Pancreas (tissue), 10 donors: Measurements from ENCODE around the gene NHERF1. TPM values are rescaled to one million over a fixed set of nuclear protein-coding genes. Genes with fewer than 3 reads are reported as not detected.
A peak's percentile ranks its signal among the peaks of the same experiment; 100 is the strongest.

ENCODE experiments used
- ATAC-seq, 4 donors: fragments of 200-7000 bp; cut with Tn5 transposase; one replicate each; pipeline versions ENCODE4 v1.8.0 to v1.9.1; 2020; ENCODE audit warnings: mild to moderate bottlenecking in 4 of 4, moderate library complexity in 4 of 4
- DNase-seq, 6 donors: peaks; one replicate each; pipeline ENCODE4 v3.0.0-alpha.2; 2020
- FAIRE-seq: peaks from 2 replicates; lab custom pipeline; 2012; peaks lifted over from hg19 to GRCh38; lab: Jason Lieb, UNC
- H3K27ac ChIP-seq, 4 donors: fragments of 200-600 bp; sonication (generic); 1 replicate in 3 of 4; 2 replicates in 1 of 4; pipeline versions ENCODE4 v1.5.0 to v1.8.0; 2020
- H3K27me3 ChIP-seq, 4 donors: fragments of 200-600 bp; one replicate each; pipeline ENCODE4 v1.8.0; 2021
- H3K36me3 ChIP-seq, 3 donors: fragments of 200-600 bp; sonication (generic) in 1 of 3; one replicate each; pipeline versions ENCODE4 v1.5.0 to v1.8.0; 2020 to 2021
- H3K4me1 ChIP-seq, 3 donors: fragments of 200-600 bp; one replicate each; pipeline ENCODE4 v1.8.0; 2021
- H3K4me3 ChIP-seq, 4 donors: fragments of 200-600 bp; sonication (generic) in 2 of 4; one replicate each; pipeline versions ENCODE4 v1.5.0 to v1.8.0; 2020 to 2021
- H3K9me3 ChIP-seq, 4 donors: fragments of 200-600 bp; one replicate each; pipeline ENCODE4 v1.8.0; 2021
- WGBS, 2 donors: extraction: QIAGEN DNeasy Blood & Tissue Kit; methylation state at CpG; one replicate each; pipeline ENCODE4 v1.1.7; 2013; 5-methylcytosine and 5-hydroxymethylcytosine counted together
- intact Hi-C, 3 donors: fragments of 100-400 bp; cut with DNase I; formaldehyde crosslinking; loops; one replicate each; pipeline versions ENCODE4 v1.11.1 to v1.14.2; 2022
- polyA plus RNA-seq, 2 donors: library from polyadenylated mRNA; stranded (reverse); fragments of 200-250 nt; gene quantifications; one replicate each; pipeline ENCODE4 v1.2.3, GENCODE V29; 2013
- total RNA-seq, 6 donors: library from RNA; stranded (reverse); fragmentation: NEBNext Ultra II Directional in 4 of 6; extraction: Animal tissue kit (Norgen Biotek cat#: 25700) in 4 of 6; gene quantifications; one replicate each; pipeline versions ENCODE4 v1.2.1 to v1.2.4, GENCODE V29; 2021 to 2023
- TF ChIP-seq, protein P1 (sequence below), 4 donors: fragments of 200-600 bp; sonication (generic) in 3 of 4; IDR thresholded peaks; one replicate each; pipeline versions ENCODE4 v1.5.0 to v1.8.0; 2021; ENCODE audit warnings: antibody characterized with exemption in 4 of 4
- donor health status: healthy with polysubstance abuse.
- donor health status: DM: no; HTN: no; CAD: no; lungs with moderate emphysema.
- donor health status: DM: no; HTN: no; CAD: no.
- donor health status: control.
- donor health status: control.
- donor health status: Bipolar disorder and iron deficiency.
- donor health status: DM: yes; HTN: yes; CAD: no.
- donor health status: DM: no; HTN: no; CAD: no.
- donor health status: DM: no; HTN: no; CAD: no.
- donor health status: DM: yes; HTN: yes; CAD: no.

The NHERF1 gene
- total and polyA plus RNA-seq, 8 donors, result 40.1 to 91.9 (median 56.5) TPM

DNA sequence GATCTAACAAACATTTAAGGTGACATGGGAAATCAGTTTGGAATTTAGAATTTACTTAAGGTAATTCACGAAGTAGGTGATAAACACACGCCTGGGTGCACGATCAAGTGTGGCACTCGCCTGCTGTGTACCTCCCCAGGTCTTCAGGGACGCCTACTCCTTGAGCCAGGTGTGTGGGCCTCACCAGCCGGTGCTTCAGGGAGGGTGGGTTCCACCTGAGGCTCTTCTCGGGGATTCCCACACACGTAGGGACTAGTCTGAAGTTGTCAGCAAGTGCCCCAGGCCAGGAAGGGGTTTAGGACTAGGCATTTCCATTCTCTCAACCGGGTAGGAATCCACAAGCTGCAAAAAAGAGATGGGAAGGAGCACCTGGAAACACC, 37.5 kb downstream of the NHERF1 start:
- no peak overlapping the region for H3K27ac ChIP-seq
- 74 to 76% methylated on average over 9 of the region's 9 CpGs for WGBS, 2 donors
- no peaks in the 10 kb centered on the region for H3K9me3 ChIP-seq
- TF ChIP-seq, protein P1, sequence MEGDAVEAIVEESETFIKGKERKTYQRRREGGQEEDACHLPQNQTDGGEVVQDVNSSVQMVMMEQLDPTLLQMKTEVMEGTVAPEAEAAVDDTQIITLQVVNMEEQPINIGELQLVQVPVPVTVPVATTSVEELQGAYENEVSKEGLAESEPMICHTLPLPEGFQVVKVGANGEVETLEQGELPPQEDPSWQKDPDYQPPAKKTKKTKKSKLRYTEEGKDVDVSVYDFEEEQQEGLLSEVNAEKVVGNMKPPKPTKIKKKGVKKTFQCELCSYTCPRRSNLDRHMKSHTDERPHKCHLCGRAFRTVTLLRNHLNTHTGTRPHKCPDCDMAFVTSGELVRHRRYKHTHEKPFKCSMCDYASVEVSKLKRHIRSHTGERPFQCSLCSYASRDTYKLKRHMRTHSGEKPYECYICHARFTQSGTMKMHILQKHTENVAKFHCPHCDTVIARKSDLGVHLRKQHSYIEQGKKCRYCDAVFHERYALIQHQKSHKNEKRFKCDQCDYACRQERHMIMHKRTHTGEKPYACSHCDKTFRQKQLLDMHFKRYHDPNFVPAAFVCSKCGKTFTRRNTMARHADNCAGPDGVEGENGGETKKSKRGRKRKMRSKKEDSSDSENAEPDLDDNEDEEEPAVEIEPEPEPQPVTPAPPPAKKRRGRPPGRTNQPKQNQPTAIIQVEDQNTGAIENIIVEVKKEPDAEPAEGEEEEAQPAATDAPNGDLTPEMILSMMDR (IDR thresholded peaks at IDR 0.05), result no peak
- no peaks in the 10 kb centered on the region for H3K4me1 ChIP-seq
- H3K36me3 ChIP-seq, result no peaks in the 10 kb centered on the region
- intact Hi-C loops, result no loop called here
- no peaks in the 10 kb centered on the region for H3K27me3 ChIP-seq
- ATAC-seq (no peak), DNase-seq (no peak), FAIRE-seq (no peak)
- H3K4me3 ChIP-seq, result no peak overlapping the region

DNA sequence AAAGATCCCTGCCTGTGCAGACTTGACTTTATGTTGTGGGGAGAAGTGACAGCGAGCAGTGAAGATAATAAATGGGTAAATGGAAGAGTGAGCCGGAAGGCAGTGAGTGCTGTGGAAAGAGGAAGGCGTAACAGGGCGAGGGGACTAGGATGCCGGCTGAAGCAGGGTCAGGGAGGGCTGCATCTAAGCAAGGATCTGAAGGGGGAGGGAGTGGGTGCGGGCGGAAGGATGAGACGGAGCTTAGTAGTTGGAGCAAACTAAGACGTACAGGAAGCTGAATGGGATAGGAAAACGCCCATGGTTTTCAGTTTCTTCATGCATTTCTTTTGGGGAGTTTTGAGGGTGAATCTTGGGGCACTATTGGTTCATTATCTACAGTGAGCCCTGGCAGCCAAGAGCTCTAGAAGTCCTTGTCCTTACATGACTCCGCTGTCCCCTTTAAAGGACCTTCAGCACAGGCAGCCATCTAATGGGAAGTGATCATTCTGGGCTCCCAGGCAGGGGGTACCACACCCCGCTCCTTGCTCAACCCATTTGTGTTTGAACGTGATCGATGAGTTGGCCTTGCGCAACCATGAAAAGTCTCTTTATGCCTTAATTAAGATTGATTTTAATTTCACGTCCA, 38.1 kb downstream of the NHERF1 start:
- no peak overlapping the region for H3K4me3 ChIP-seq
- no peaks in the 10 kb centered on the region for H3K4me1 ChIP-seq
- 78 to 81% methylated on average over 16 of the region's 16 CpGs for WGBS, 2 donors
- intact Hi-C loops, result no loop called here
- no peak for FAIRE-seq
- no peak for DNase-seq
- no peak overlapping the region for H3K27ac ChIP-seq
- ATAC-seq, result peak in 1 of 4 donors; percentile 19
- H3K36me3 ChIP-seq, result no peaks in the 10 kb centered on the region
- H3K27me3 ChIP-seq, result no peaks in the 10 kb centered on the region
- TF ChIP-seq, protein P1 (IDR thresholded peaks at IDR 0.05), result no peak
- no peaks in the 10 kb centered on the region for H3K9me3 ChIP-seq

DNA sequence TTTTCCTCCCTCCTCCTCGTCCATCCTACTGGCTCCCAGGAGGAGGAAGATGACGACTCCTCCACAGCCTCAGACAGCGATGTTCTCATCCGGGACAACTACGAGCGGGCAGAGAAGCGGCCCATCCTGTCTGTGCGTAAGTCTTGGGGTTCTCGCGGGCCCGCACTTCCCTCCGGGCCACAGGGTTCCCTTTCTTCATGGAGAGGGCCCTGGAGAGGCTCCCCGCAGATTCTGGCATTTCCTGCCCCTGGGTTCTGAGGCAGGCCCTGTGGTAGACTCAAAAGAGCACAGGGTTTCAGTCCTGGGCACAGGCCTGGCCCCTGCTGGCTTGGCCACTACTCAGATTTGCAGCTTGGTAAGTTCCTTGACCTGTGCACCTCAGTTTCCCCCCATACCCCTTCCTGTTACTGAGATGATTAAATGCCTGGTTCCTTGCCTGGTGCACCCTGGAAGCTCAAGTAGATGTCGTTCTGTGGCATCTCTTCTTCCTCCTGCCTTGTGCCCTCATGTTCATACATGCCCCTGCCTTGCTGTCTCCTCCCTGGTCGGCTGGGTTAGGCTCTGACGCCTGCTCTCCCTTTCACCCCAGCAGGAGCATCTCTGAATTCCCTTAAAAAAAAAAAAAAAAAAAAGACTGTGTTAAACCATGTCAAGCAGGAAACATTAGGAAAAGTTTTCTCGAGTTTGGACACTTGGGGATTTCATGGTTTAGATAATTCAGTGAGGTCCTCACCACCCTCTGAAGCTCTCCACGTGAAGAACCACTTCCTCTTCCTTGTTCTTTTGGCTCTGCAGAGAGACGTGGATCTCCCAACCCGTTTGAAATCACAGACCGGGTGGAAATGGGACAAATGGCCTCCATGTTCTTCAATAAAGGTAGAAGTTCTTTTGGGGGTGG, 42.0 kb downstream of the NHERF1 start:
- intact Hi-C loops, result loop anchor here in 1 of 3 donors (5.0 kb wide), 1 partner anchor 72 kb away; no protein-coding TSS in a partner anchor
- no peak for FAIRE-seq
- H3K36me3 ChIP-seq, result peaks cover 0 to 12% (median 0%) of the 10 kb centered on the region in 3 donors

DNA sequence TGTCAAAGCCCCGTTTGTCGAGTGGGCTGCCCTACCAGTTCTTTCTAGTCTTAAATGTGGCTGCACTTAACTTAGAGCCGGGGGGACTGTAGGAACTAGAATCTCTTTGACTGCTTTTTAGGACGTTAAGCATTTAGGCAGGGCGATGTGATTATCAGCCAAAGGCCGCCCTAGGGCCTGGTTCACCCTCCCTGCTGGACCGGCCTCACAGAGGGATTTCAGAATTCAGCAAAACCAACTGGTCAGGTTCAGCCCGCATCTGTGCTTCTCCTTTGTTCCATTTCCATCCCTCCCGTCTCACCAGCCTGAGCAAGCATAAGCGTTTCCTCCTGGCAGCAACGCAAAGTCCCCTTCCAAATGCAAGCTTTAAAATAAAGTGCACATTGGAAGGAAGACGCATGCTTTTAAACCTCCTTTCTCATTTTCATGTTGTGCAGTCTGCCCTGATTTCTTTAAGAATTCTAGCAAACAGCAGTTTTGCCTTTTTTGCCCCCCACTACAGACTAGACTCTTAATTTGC, 44.2 kb downstream of the NHERF1 start:
- 89 to 93% methylated on average over 12 of the region's 12 CpGs for WGBS, 2 donors
- H3K4me3 ChIP-seq, result no peak overlapping the region
- no peaks in the 10 kb centered on the region for H3K4me1 ChIP-seq
- TF ChIP-seq, protein P1 (IDR thresholded peaks at IDR 0.05), result no peak
- H3K27me3 ChIP-seq, result no peaks in the 10 kb centered on the region
- peaks cover 0 to 20% (median 0%) of the 10 kb centered on the region in 3 donors for H3K36me3 ChIP-seq
- FAIRE-seq, result no peak
- no peak overlapping the region for H3K27ac ChIP-seq
- H3K9me3 ChIP-seq, result no peaks in the 10 kb centered on the region
- no peak for DNase-seq
- ATAC-seq, result no peak
- intact Hi-C loops, result loop anchor here in 1 of 3 donors (5.0 kb wide), 1 partner anchor 70 kb away; no protein-coding TSS in a partner anchor

More for the DNA sequence above, 42.0 kb downstream of the NHERF1 start:
- Histone ChIP-seq H3K4me1 (no peaks in the 10 kb centered on the region), H3K27me3 (no peaks in the 10 kb centered on the region), H3K9me3 (no peaks in the 10 kb centered on the region), H3K27ac (no peak overlapping the region), H3K4me3 (no peak overlapping the region)
- TF ChIP-seq, protein P1 (IDR thresholded peaks at IDR 0.05), result no peak
- DNase-seq, result no peak
- 85 to 89% methylated on average over 21 of the region's 21 CpGs for WGBS, 2 donors
- peak in 2 of 4 donors; percentile 29 to 47 for ATAC-seq
